ENCODE results near the gene GPC1.

GPC1 gene

GRCh38 chr2:240442891-240443715, 7.6 kb downstream of the GPC1 start:
- Histone ChIP-seq H3K27ac (ENCODE audit: low read depth, low read length) (no peak overlapping the region), H3K27me3 (ENCODE audit: control insufficient read depth in 1 of 2, insufficient read depth in 2 of 2, low read length in 2 of 2) (no peaks in the 10 kb centered on the region), H3K36me3 (ENCODE audit: insufficient read depth, low read length) (no peaks in the 10 kb centered on the region), H3K9ac (ENCODE audit: low read length) (no peak overlapping the region), H3K4me1 (ENCODE audit: insufficient read depth, low read length) (peaks cover 8% of the 10 kb centered on the region), H3K9me3 (ENCODE audit: low read length) (no peaks in the 10 kb centered on the region), H3K4me3 (ENCODE audit: low read depth in 1 of 2, low read length in 2 of 2) (no peak overlapping the region)

- peaks cover under 1% of the 10 kb centered on the region for H3K4me1 ChIP-seq (ENCODE audit: insufficient read depth, low read length)
- no peaks in the 10 kb centered on the region for H3K36me3 ChIP-seq (ENCODE audit: insufficient read depth, low read length)
- no peak overlapping the region for H3K4me3 ChIP-seq (ENCODE audit: low read depth in 1 of 2, low read length in 2 of 2)
- H3K27ac ChIP-seq (ENCODE audit: low read depth, low read length), result no peak overlapping the region
- H3K27me3 ChIP-seq (ENCODE audit: control insufficient read depth in 1 of 2, insufficient read depth in 2 of 2, low read length in 2 of 2), result no peaks in the 10 kb centered on the region
- no peak overlapping the region for H3K9ac ChIP-seq (ENCODE audit: low read length)
- H3K9me3 ChIP-seq (ENCODE audit: low read length), result no peaks in the 10 kb centered on the region
Observed at GRCh38 chr2:240443891-240444301, 8.4 kb downstream of the GPC1 start.

- Histone ChIP-seq H3K9me3 (ENCODE audit: low read length) (no peaks in the 10 kb centered on the region), H3K4me1 (ENCODE audit: insufficient read depth, low read length) (no peaks in the 10 kb centered on the region), H3K27me3 (ENCODE audit: control insufficient read depth in 1 of 2, insufficient read depth in 2 of 2, low read length in 2 of 2) (no peaks in the 10 kb centered on the region), H3K27ac (ENCODE audit: low read depth, low read length) (no peak overlapping the region), H3K9ac (ENCODE audit: low read length) (no peak overlapping the region), H3K36me3 (ENCODE audit: insufficient read depth, low read length) (no peaks in the 10 kb centered on the region), H3K4me3 (ENCODE audit: low read depth in 1 of 2, low read length in 2 of 2) (no peak overlapping the region)
Observed at GRCh38 chr2:240444464-240444863, 9.0 kb downstream of the GPC1 start.

GRCh38 chr2:240445961-240446663, 10.6 kb downstream of the GPC1 start:
- Histone ChIP-seq H3K27ac (ENCODE audit: low read depth, low read length) (no peak overlapping the region), H3K36me3 (ENCODE audit: insufficient read depth, low read length) (no peaks in the 10 kb centered on the region), H3K4me1 (ENCODE audit: insufficient read depth, low read length) (peaks cover 4% of the 10 kb centered on the region), H3K9me3 (ENCODE audit: low read length) (no peaks in the 10 kb centered on the region), H3K27me3 (ENCODE audit: control insufficient read depth in 1 of 2, insufficient read depth in 2 of 2, low read length in 2 of 2) (peaks cover 0 to 2% of the 10 kb centered on the region in 2 donors), H3K9ac (ENCODE audit: low read length) (no peak overlapping the region), H3K4me3 (ENCODE audit: low read depth in 1 of 2, low read length in 2 of 2) (no peak overlapping the region)

- H3K27ac ChIP-seq (ENCODE audit: low read depth, low read length), result no peak overlapping the region
- no peak overlapping the region for H3K4me3 ChIP-seq (ENCODE audit: low read depth in 1 of 2, low read length in 2 of 2)
- no peaks in the 10 kb centered on the region for H3K36me3 ChIP-seq (ENCODE audit: insufficient read depth, low read length)
- H3K4me1 ChIP-seq (ENCODE audit: insufficient read depth, low read length), result peaks cover 7% of the 10 kb centered on the region
- no peak overlapping the region for H3K9ac ChIP-seq (ENCODE audit: low read length)
- peaks cover 0 to 8% of the 10 kb centered on the region in 2 donors for H3K27me3 ChIP-seq (ENCODE audit: control insufficient read depth in 1 of 2, insufficient read depth in 2 of 2, low read length in 2 of 2)
- no peaks in the 10 kb centered on the region for H3K9me3 ChIP-seq (ENCODE audit: low read length)
Observed at GRCh38 chr2:240446664-240447175, 11.3 kb downstream of the GPC1 start.

GRCh38 chr2:240447331-240447730, 11.9 kb downstream of the GPC1 start:
- Histone ChIP-seq H3K9me3 (ENCODE audit: low read length) (no peaks in the 10 kb centered on the region), H3K4me3 (ENCODE audit: low read depth in 1 of 2, low read length in 2 of 2) (no peak overlapping the region), H3K36me3 (ENCODE audit: insufficient read depth, low read length) (no peaks in the 10 kb centered on the region), H3K27ac (ENCODE audit: low read depth, low read length) (no peak overlapping the region), H3K9ac (ENCODE audit: low read length) (no peak overlapping the region), H3K27me3 (ENCODE audit: control insufficient read depth in 1 of 2, insufficient read depth in 2 of 2, low read length in 2 of 2) (peaks cover 0 to 12% of the 10 kb centered on the region in 2 donors), H3K4me1 (ENCODE audit: insufficient read depth, low read length) (peaks cover 12% of the 10 kb centered on the region)

GRCh38 chr2:240447934-240448333, 12.5 kb downstream of the GPC1 start:
- Histone ChIP-seq H3K27me3 (ENCODE audit: control insufficient read depth in 1 of 2, insufficient read depth in 2 of 2, low read length in 2 of 2) (peaks cover 0 to 12% of the 10 kb centered on the region in 2 donors), H3K9ac (ENCODE audit: low read length) (no peak overlapping the region), H3K36me3 (ENCODE audit: insufficient read depth, low read length) (no peaks in the 10 kb centered on the region), H3K27ac (ENCODE audit: low read depth, low read length) (no peak overlapping the region), H3K4me3 (ENCODE audit: low read depth in 1 of 2, low read length in 2 of 2) (no peak overlapping the region), H3K4me1 (ENCODE audit: insufficient read depth, low read length) (peaks cover 12% of the 10 kb centered on the region), H3K9me3 (ENCODE audit: low read length) (no peaks in the 10 kb centered on the region)

GRCh38 chr2:240448387-240449274, 13.2 kb downstream of the GPC1 start:
- Histone ChIP-seq H3K9ac (ENCODE audit: low read length) (no peak overlapping the region), H3K36me3 (ENCODE audit: insufficient read depth, low read length) (no peaks in the 10 kb centered on the region), H3K4me1 (ENCODE audit: insufficient read depth, low read length) (peaks cover 12% of the 10 kb centered on the region), H3K4me3 (ENCODE audit: low read depth in 1 of 2, low read length in 2 of 2) (no peak overlapping the region), H3K9me3 (ENCODE audit: low read length) (no peaks in the 10 kb centered on the region), H3K27me3 (ENCODE audit: control insufficient read depth in 1 of 2, insufficient read depth in 2 of 2, low read length in 2 of 2) (peaks cover 0 to 12% of the 10 kb centered on the region in 2 donors), H3K27ac (ENCODE audit: low read depth, low read length) (no peak overlapping the region)

GRCh38 chr2:240449764-240450531, 14.5 kb downstream of the GPC1 start:
- peaks cover 0 to 16% of the 10 kb centered on the region in 2 donors for H3K27me3 ChIP-seq (ENCODE audit: control insufficient read depth in 1 of 2, insufficient read depth in 2 of 2, low read length in 2 of 2)
- H3K9ac ChIP-seq (ENCODE audit: low read length), result no peak overlapping the region
- no peaks in the 10 kb centered on the region for H3K9me3 ChIP-seq (ENCODE audit: low read length)
- H3K4me3 ChIP-seq (ENCODE audit: low read depth in 1 of 2, low read length in 2 of 2), result no peak overlapping the region
- H3K4me1 ChIP-seq (ENCODE audit: insufficient read depth, low read length), result peaks cover 12% of the 10 kb centered on the region
- no peak overlapping the region for H3K27ac ChIP-seq (ENCODE audit: low read depth, low read length)
- no peaks in the 10 kb centered on the region for H3K36me3 ChIP-seq (ENCODE audit: insufficient read depth, low read length)

- Histone ChIP-seq H3K9me3 (ENCODE audit: low read length) (no peaks in the 10 kb centered on the region), H3K36me3 (ENCODE audit: insufficient read depth, low read length) (no peaks in the 10 kb centered on the region), H3K4me1 (ENCODE audit: insufficient read depth, low read length) (peaks cover 12% of the 10 kb centered on the region), H3K27me3 (ENCODE audit: control insufficient read depth in 1 of 2, insufficient read depth in 2 of 2, low read length in 2 of 2) (peaks cover 0 to 16% of the 10 kb centered on the region in 2 donors), H3K4me3 (ENCODE audit: low read depth in 1 of 2, low read length in 2 of 2) (no peak overlapping the region), H3K9ac (ENCODE audit: low read length) (no peak overlapping the region), H3K27ac (ENCODE audit: low read depth, low read length) (no peak overlapping the region)
Observed at GRCh38 chr2:240450532-240451107, 15.2 kb downstream of the GPC1 start.

All from muscle layer of colon (tissue), 2 donors.